GM12892 (cell line): ENCODE measurements around the gene PRR33.
A peak's percentile ranks its signal among the peaks of the same experiment; 100 is the strongest.

Experiments
- POLR2A ChIP-seq: IDR thresholded peaks from 2 replicates; pipeline ENCODE4 v1.6.1; 2011; ENCODE audit warnings: low read depth, low read length, control low read depth
- POLR2AphosphoS5 ChIP-seq: IDR thresholded peaks from 2 replicates; pipeline ENCODE4 v1.6.1; 2011; ENCODE audit warnings: low read depth, low read length, control low read depth
- TAF1 ChIP-seq: IDR thresholded peaks from 2 replicates; pipeline ENCODE4 v1.6.1; 2011; ENCODE audit warnings: low read depth, mild to moderate bottlenecking, control low read depth, low read length, borderline replicate concordance

DNA sequence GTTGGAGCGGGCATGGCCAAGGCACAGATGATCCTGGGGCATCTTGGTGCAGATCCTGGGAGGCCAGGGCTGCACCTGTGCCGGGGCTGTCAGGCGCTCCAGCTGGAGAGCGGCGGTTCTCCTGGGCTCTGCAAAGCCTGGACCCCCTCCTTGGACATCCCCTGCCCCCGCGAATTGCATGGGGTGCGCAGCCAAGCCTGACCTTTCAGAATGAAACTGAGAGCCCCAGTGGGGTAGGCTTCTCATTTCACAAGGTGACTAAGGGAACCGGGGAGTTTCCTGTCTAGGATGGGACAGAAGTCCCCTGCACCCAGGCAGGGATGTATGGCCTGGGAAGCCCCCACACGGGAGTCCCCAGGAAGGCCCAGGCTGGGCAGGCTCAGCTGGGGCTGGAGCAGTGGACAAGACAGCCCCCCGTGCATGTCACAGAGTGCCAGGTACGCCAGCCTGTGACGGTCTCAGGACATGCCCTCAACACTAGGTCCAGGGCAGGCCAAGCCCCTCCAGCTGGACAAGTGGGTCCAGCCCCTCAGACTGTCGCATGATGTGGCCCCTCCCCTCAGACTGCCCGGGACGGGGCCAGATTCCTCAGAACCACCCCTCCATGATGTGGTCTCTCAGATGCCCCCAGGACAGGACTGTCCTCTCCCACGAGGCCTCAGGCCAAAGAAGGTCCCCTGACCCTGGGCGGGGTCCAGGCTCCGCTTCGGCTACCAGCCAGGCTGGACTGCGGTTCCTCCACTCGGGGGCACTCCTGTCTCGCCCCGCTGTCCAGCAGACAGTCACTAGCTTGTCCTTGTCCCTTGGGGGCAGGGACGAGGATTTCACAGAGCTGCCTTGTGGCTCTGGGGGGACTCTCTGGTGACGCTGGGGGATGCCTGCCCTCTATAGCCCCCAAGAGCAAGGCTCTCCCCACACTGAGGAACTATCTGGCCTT is 36.5 kb downstream of the PRR33 start:
- TF ChIP-seq POLR2A (peak; percentile 18; the same call in 1 of the 2 replicates), TAF1 (no peak; the same call in 1 of the 2 replicates), POLR2AphosphoS5 (no peak; the same call in none of the 2 replicates)
